GM08714 (cell line): ENCODE results near the gene SCLY.
"Not testable (repeated sequence)": the region's sequence is repeated elsewhere in the genome, so short reads cannot be mapped to it uniquely, and the experiment has no call there.

Experiments
- H3K4me3 ChIP-seq: fragments of 200-500 bp; sonication (Bioruptor generic); 2 replicates; pipeline ENCODE4 v1.5.1; 2014; ENCODE audit warnings: mild to moderate bottlenecking, low read length, inconsistent platforms
- ZNF274 ChIP-seq: IDR thresholded peaks from 2 replicates; pipeline ENCODE4 v1.6.1; 2012; ENCODE audit warnings: mild to moderate bottlenecking, low read depth, low read length

The SCLY gene

DNA sequence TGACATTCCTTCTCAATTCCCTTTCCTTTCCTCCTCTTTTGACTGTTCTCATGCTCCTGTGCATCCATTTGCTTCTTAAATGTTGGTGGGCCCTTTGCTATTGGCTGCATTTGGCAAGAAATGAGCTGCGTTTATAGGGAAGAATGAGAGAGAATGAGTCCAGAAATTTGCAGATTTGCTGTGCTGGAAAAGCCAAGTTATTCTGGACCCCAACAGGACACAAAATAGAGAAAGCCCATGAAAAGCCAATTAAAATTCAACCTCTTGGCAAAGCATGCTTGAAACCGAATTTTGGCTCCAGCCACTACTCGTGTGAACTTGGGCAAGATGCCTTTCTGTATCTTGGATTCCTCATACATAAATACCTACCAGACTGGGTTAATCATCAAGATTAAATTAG is 1.3 kb upstream of the SCLY start:
- peak overlapping the region; percentile 96; the same call in 1 of the 2 replicates for H3K4me3 ChIP-seq

DNA sequence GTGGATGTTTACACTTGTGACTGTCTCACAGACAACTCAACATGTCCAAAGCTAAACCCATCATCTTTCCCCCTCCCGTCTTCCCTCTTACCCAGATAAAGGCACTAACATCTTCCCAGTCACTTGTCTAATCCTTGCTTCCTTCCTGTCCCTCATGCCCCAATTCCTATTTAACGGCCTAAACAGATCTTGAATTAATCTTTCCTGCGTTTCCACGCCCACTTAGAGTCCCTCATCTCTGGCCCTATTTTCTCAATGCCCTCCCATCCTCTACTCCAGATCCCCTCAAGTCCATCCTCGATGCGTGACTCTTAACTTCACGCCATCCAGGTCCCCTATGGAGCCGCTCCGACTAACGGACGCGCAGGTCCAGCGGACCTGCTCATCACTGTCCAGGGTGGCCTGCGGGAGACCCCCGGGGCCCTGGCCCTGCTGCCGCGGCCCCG is 682 bp upstream of the SCLY start:
- peak overlapping the region; percentile 96 for H3K4me3 ChIP-seq
- no peak for TF ChIP-seq ZNF274

More for the DNA sequence above, 1.3 kb upstream of the SCLY start:
- no peak for TF ChIP-seq ZNF274

DNA sequence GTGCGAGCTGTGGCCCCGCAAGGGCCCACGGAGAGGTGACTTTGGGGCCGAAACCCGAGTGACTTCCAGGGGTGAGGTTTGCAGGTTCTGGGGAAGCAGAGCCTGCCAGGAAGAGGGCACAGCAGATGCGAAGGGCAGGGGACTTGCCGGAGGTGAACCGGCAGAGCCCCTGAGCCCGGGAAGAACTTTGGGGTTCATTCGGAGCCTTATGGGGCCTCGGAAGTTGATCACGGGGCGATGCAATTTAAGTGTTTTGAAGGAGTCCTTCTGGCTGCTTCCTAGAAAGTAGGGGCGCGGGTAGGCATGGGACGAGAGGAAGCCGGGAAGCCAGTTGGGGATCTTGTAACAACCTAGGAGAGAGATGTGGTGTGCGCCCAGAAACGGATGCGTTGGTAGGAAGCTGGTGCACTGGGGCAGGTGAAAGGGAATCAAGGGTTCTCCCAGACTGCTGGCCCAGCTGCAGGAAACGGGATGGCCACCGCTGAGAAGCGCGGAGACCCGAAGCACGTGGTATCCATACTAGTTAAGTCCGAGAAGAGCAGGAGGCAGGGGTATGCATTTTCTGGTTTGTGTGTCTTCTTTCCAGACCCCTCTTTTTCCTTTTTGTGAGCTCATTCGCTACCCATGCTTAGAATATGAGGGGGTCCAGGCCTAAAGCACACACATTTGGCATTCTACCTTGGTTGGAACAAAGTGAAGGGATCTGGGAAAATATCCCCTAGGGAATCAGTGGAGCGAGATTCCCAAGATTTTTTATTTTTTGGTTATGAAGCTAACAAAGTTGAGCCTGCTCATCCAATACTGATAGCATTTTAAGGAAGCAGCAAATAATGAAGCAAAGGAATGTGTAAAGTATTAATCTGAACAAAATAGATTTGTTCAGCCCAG is 758 bp downstream of the SCLY start:
- peak overlapping the region; percentile 72 for H3K4me3 ChIP-seq
- no peak for TF ChIP-seq ZNF274

DNA sequence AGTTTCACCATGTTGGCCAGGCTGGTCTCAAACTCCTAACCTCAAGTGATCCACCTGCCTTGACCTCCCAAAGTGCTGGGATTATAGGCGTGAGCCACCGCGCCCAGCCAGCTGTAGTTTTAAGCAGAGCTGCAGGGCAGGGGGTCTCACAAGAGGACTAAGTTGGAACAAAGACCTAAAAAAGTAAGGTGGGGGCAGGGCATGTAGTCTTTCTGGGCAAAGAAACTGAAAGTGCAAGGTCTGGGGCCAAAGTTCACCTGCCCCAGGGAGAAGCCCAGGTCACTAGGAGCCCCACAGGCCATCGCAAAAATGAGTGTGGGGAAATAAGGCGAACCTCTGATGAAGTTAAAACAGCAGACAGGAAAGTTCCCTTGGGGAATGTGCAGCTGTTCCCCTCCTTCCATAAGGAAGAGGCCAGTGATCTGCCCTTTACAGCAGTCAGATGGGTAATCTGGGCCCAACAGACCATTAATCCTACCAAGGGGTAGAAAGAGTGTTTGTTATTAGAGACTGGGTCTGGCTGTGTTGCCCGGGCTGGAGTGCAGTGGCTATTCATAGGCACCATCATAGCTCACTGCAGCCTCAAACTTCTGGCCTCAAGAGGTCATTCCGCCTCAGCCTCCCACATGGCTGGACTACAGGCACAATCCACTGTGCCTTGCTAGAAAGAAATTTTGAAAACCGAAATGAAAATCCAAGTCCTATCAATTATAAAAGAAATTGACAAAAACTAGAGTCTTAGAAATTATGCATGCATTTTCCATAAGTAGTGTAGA is 2.8 kb downstream of the SCLY start:
- TF ChIP-seq ZNF274 = no peak
- no peak overlapping the region; the same call in 1 of the 2 replicates for H3K4me3 ChIP-seq

DNA sequence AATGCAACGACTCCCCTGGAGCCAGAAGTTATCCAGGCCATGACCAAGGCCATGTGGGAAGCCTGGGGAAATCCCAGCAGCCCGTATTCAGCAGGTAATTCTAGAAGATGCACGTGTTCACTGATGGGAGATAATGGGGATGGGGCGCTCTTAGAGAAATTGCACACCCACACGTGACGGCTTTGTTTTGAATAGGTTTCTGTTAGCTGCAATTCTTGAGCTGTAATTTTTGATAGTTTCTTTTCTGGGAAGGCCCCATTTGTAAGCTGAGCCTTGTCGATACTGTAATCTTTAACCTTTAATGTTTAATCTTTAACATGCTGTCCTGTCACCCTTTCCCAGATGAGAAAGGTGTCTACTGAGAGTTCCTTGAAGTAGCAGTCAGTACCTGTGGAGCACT is 3.6 kb downstream of the SCLY start:
- peak overlapping the region; percentile 18; the same call in 1 of the 2 replicates for H3K4me3 ChIP-seq
- TF ChIP-seq ZNF274 = no peak

DNA sequence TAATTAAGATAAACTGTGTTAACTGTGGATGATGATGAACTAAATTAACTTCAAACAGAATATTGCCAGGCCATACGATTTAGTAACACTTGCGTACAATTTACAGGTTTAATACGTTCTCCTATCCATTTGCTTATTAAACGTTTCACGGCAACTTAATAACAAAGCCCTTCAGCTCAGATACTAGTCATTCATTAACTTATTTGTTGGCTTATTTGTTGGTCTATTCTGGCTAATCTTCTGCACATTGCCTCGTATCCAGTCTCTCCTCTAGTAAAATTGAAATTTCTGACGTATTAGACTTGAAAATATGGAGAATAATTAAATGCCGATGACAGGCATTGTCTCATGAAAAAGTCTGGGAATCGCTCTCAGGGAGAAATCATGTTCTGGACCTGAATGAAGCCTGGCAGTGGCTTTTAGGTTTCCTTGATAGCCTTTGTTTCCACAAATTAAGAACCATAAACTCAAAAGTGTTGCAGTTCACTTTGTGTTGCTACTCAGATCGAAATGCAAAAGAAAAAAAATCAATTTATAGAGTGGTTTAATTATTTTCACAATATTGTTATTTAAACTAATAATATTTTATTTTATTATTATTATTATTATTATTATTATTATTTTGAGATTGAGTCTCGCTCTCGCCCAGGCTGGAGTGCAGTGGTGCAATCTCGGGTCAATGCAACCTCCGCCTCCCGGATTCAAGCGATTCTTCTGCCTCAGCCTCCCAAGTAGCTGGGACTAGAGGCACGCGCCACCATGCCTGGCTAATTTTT is 4.5 kb downstream of the SCLY start:
- no peak for TF ChIP-seq ZNF274
- H3K4me3 ChIP-seq = no peak overlapping the region

DNA sequence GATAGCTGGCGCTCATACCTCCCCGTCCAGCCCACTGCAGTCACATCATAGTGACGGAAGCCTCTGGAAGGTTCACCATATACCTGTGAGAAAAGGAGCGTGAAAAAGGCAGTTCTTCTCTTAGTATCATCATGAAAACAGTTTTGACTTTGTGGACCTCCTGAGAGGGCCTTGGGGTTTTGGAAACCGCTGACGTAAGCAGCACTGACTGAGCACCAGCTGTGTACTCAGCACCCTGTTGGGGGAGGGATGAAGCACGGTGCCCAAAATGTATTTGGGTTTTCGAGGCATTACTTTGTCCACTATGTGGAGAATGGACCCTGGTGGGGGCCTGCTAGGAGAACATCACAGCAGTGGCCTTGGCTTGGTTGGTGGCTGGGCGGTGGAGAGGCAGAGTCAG is 5.4 kb downstream of the SCLY start:
- H3K4me3 ChIP-seq = no peak overlapping the region

DNA sequence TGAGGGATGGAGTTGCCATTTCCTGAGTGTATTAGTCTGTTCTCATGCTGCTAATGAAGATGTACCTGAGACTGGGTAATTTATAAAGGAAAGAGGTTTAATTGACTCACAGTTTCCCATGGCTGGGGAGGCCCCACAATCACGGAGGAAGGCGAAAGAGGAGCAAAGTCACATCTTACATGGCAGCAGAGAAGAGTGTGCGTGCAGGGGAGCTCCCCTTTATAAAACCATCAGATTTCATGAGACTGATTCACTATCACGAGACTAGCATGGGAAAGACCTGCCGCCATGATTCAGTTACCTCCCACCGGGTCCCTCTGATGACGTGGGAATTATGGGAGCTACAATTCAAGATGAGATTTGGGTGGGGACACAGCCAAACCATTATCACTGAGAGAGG is 5.9 kb downstream of the SCLY start:
- H3K4me3 ChIP-seq = not testable (repeated sequence)

More for the DNA sequence above, 5.4 kb downstream of the SCLY start:
- no peak for TF ChIP-seq ZNF274

DNA sequence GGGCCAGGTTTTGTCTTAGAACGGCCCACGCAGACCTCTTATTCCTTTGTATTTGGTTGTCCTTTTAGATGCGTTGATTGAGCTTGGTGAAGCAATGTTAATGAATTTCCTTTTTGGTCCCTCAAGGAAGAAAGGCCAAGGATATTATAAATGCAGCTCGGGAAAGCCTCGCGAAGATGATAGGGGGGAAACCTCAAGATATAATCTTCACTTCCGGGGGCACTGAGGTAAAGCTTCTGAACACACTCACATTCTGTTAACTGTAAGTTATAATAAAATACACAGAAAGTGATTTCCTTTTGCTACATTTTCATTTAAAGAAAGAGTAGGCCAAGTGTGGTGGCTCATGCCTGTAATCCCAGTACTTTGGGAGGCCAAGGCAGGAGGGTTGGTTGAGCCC is 7.1 kb downstream of the SCLY start:
- H3K4me3 ChIP-seq = no peak overlapping the region
- TF ChIP-seq ZNF274 = no peak

DNA sequence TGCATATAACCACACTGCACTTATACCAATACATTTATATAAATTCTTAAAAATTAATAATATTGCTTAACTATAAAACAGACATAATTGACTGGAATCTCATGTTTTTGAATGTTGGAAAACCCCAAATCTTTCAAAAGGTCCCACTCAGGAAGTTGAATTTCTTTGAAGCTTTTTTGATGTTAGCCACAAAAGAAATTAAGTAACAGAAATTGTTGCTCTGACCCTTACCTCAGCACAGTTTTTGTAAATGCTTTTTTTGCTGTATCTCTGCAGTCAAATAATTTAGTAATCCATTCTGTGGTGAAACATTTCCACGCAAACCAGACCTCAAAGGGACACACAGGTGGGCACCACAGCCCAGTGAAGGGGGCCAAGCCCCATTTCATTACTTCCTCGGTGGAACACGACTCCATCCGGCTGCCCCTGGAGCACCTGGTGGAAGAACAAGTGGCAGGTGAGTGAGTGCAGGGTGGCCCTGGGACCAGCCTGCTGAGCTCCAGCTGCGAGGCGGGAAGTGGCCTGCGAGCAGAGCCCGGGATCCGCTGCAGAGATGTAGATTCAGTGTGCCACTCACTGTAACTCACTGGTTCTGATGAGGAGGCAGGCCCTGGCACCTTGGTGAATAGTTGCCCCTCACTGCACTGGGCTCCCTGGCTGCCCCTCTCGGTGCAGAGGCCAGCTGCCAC is 8.4 kb downstream of the SCLY start:
- TF ChIP-seq ZNF274 = no peak

DNA sequence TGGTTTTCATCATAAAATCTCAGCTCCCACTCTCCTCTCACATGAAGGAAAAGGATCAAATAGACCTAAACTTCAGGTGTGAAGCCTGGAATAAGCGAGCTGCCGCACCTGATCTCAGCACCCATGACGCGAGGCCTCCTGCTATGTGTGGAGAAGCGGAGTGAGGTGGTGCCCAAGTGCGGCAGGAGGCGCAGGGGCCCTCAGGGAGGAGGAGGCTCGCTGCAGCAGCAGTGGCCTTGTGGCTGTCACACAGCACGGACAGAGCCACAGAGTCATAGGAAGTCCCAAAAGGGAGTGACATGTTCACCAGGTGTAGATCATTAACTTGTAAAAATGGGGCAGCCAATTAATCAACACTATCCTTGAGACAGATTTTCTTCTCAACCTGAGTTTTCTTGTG is 9.1 kb downstream of the SCLY start:
- no peak for TF ChIP-seq ZNF274
- H3K4me3 ChIP-seq = no peak overlapping the region

More for the DNA sequence above, 8.4 kb downstream of the SCLY start:
- no peak overlapping the region; the same call in 1 of the 2 replicates for H3K4me3 ChIP-seq

DNA sequence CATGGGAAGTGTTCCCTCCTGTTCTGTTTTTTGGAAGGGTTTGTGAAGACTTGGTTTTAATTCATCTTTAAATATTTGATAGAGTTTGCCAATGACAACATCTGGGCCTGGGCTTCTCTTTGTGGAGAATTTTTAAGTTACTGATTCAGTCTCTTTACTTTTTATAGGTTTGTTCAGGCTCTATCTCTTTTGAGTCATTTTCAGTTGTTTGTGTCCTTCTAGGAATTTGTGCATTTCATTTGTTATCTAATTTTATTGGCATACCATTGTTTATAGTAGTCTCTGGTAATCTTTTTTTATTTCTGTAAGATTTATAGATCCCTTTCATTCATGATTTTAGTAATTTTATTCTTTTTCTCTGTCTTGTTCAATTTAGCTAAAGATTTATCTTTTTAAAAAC is 14.6 kb downstream of the SCLY start:
- TF ChIP-seq ZNF274 = no peak
- H3K4me3 ChIP-seq = no peak overlapping the region

DNA sequence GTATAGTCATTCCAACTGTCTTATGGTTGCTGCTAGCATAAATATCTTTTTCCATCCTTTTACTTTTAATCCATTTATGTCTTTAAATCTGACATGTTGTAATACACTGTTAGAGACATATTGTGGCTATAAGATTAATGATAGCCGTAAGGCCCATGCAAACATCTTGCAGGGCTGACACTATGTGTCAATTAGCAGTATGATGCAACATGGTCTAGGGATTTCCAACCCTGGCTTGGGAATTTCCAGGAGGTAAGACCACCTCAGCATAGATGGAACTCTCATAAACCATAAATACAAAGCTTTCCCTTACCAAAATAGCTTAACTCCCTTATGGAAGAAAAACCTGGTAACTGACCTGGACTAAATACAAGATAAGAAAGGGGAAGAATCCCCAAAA is 16.5 kb downstream of the SCLY start:
- TF ChIP-seq ZNF274 = no peak
- no peak overlapping the region for H3K4me3 ChIP-seq

DNA sequence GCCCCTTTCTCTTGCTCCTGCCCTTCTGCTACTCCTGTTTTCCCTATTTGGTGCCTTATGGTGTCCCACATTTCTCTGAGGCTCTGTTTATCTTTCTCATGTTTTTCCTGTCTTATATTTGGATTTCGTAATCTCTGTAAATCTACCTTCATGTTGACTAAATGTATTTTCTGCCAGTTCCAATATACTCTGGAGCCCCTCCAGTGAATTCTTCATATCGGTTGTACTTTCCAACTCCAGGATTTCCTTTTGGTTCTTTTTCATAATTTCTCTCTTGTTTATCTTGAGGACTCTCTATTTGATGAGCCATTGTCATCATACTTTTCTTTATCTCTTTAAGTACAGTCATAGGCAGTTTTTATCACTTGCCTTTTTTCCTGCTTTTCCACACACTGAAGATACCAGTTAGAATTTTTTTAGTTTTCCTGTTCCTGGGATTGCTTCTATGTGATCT is 19.1 kb downstream of the SCLY start:
- no peak for TF ChIP-seq ZNF274
- no peak overlapping the region for H3K4me3 ChIP-seq
